Right lobe of liver (tissue), 6 donors: ENCODE data around the gene LRSAM1. TPM values are rescaled to one million over a fixed set of nuclear protein-coding genes. Genes with fewer than 3 reads are reported as not detected.

ENCODE experiments used
- ATAC-seq, 4 donors: fragments of 200-7000 bp; cut with Tn5 transposase; one replicate each; pipeline ENCODE4 v1.9.1; 2020; ENCODE audit warnings: mild to moderate bottlenecking in 4 of 4, moderate library complexity in 4 of 4
- DNase-seq, 3 donors: peaks; one replicate each; pipeline ENCODE4 v3.0.0-alpha.2; 2020
- H3K27ac ChIP-seq, 3 donors: fragments of 200-600 bp; one replicate each; pipeline ENCODE4 v1.8.0; 2022
- H3K27me3 ChIP-seq, 2 donors: fragments of 200-600 bp; one replicate each; pipeline ENCODE4 v1.8.0; 2022
- H3K36me3 ChIP-seq, 4 donors: fragments of 200-600 bp; sonication (generic) in 1 of 4; one replicate each; pipeline versions ENCODE4 v1.5.1 to v1.8.0; 2017 to 2022; ENCODE audit warnings: control low read depth in 1 of 4
- H3K4me1 ChIP-seq, 4 donors: fragments of 200-600 bp; sonication (generic) in 1 of 4; one replicate each; pipeline versions ENCODE4 v1.5.1 to v1.8.0; 2017 to 2022; ENCODE audit warnings: control low read depth in 1 of 4
- H3K4me3 ChIP-seq, 3 donors: fragments of 200-600 bp; one replicate each; pipeline ENCODE4 v1.8.0; 2022
- H3K9me3 ChIP-seq, 4 donors: fragments of 200-600 bp; sonication (generic) in 1 of 4; one replicate each; pipeline versions ENCODE4 v1.5.1 to v1.8.0; 2017 to 2022; ENCODE audit warnings: control low read depth in 1 of 4
- POLR2A ChIP-seq: fragments of 450-650 bp; IDR thresholded peaks from one replicate; pipeline ENCODE4 v1.6.1; 2017; ENCODE audit warnings: antibody characterized with exemption, mild to moderate bottlenecking
- WGBS: methylation state at CpG from one replicate; pipeline ENCODE4 v1.1.6; 2018; ENCODE audit warnings: low coverage, low lambda C conversion rate; ENCODE audit not compliant: insufficient coverage; ENCODE audit errors: missing lambda C conversion rate; 5-methylcytosine and 5-hydroxymethylcytosine counted together
- intact Hi-C, 2 donors: fragments of 100-400 bp; cut with DNase I; formaldehyde crosslinking; loops; one replicate each; pipeline versions ENCODE4 v1.11.2 to v1.14.1; 2022
- total RNA-seq, 6 experiments: library from RNA; depleted of rRNA in 2 of 6; stranded (reverse); fragments of >200 nt in 2 of 6; fragmentation: NEBNext Ultra II Directional in 3 of 6; extraction: Animal tissue kit (Norgen Biotek cat#: 25700) in 3 of 6; gene quantifications; one replicate each; pipeline versions ENCODE4 v1.1.0 to v1.2.4, GENCODE V29; 2016 to 2023
- TF ChIP-seq, protein P1 (sequence below), 4 donors: fragments of 200-600 bp in 3 of 4; fragments of 450-650 bp in 1 of 4; IDR thresholded peaks; one replicate each; pipeline versions ENCODE4 v1.5.1 to v1.8.0; 2016 to 2022; ENCODE audit warnings: antibody characterized with exemption in 4 of 4, mild to moderate bottlenecking in 2 of 4
- donor health status: DM: no; HTN: yes; CAD: no.
- donor health status: DM: no; HTN: no; CAD: no.
- donor health status: DM: no; HTN: no; CAD: no.
- donor health status: DM: no; HTN: yes; CAD: no.
- donor health status: DM: no; HTN: yes; CAD: no.

The LRSAM1 gene
- total RNA-seq, 6 experiments from 2014 or later, result 9.4 to 13.3 (median 12.1) TPM

DNA sequence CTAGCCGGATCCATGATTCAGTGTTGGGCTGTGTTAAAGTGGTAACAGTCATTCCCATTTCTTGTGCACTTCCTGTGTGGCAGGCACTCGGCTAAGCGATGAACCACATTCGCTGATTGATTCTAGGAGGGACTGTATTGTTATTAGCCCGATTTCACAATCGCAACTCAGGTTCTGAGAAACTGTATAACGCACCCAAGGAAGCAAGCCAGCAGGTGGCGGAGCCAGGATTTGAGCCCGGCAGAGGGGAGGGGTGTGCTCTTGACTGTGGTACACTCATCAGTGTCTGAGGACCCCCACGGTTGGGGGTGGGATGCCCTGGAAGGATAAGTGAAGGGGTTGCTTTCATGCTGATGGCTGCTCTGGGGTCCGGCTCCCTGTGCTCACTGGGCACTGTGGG, 34.7 kb downstream of the LRSAM1 start:
- H3K9me3 ChIP-seq, result no peaks in the 10 kb centered on the region
- TF ChIP-seq POLR2A, result no peak
- TF ChIP-seq, protein P1, sequence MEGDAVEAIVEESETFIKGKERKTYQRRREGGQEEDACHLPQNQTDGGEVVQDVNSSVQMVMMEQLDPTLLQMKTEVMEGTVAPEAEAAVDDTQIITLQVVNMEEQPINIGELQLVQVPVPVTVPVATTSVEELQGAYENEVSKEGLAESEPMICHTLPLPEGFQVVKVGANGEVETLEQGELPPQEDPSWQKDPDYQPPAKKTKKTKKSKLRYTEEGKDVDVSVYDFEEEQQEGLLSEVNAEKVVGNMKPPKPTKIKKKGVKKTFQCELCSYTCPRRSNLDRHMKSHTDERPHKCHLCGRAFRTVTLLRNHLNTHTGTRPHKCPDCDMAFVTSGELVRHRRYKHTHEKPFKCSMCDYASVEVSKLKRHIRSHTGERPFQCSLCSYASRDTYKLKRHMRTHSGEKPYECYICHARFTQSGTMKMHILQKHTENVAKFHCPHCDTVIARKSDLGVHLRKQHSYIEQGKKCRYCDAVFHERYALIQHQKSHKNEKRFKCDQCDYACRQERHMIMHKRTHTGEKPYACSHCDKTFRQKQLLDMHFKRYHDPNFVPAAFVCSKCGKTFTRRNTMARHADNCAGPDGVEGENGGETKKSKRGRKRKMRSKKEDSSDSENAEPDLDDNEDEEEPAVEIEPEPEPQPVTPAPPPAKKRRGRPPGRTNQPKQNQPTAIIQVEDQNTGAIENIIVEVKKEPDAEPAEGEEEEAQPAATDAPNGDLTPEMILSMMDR (IDR thresholded peaks at IDR 0.05), result no peak
- no peak overlapping the region for H3K4me3 ChIP-seq
- H3K4me1 ChIP-seq, result no peaks in the 10 kb centered on the region
- 87% methylated on average over 5 of the region's 11 CpGs for WGBS
- no peaks in the 10 kb centered on the region for H3K27me3 ChIP-seq
- no peak overlapping the region for H3K27ac ChIP-seq
- DNase-seq (no peak), ATAC-seq (peak in 1 of 4 donors; percentile 9)
- intact Hi-C loops, result no loop called here
- H3K36me3 ChIP-seq, result peaks cover 0 to 28% (median 9%) of the 10 kb centered on the region in 4 donors

- H3K9me3 ChIP-seq, result no peaks in the 10 kb centered on the region
- H3K4me1 ChIP-seq, result no peaks in the 10 kb centered on the region
- no peak overlapping the region for H3K27ac ChIP-seq
- ATAC-seq, result no peak
- no peak for DNase-seq
- H3K4me3 ChIP-seq, result no peak overlapping the region
- no peaks in the 10 kb centered on the region for H3K27me3 ChIP-seq
- intact Hi-C loops, result no loop called here
- H3K36me3 ChIP-seq, result peaks cover 0 to 35% (median 10%) of the 10 kb centered on the region in 4 donors
- WGBS, result 89% methylated on average over 6 of the region's 8 CpGs
- TF ChIP-seq POLR2A, result no peak
- TF ChIP-seq, protein P1 (IDR thresholded peaks at IDR 0.05), result no peak
Observed at GRCh38 chr9:127488946-127489345, 37.6 kb downstream of the LRSAM1 start.

GRCh38 chr9:127489471-127490115, 38.3 kb downstream of the LRSAM1 start:
- no peaks in the 10 kb centered on the region for H3K27me3 ChIP-seq
- 100% methylated on average over 2 of the region's 22 CpGs for WGBS
- TF ChIP-seq POLR2A, result no peak
- intact Hi-C loops, result no loop called here
- DNase-seq (no peak), ATAC-seq (peak in 1 of 4 donors; percentile 18)
- no peak overlapping the region for H3K27ac ChIP-seq
- H3K4me1 ChIP-seq, result no peaks in the 10 kb centered on the region
- H3K4me3 ChIP-seq, result no peak overlapping the region
- no peaks in the 10 kb centered on the region for H3K9me3 ChIP-seq
- H3K36me3 ChIP-seq, result peaks cover 0 to 36% (median 10%) of the 10 kb centered on the region in 4 donors

DNA sequence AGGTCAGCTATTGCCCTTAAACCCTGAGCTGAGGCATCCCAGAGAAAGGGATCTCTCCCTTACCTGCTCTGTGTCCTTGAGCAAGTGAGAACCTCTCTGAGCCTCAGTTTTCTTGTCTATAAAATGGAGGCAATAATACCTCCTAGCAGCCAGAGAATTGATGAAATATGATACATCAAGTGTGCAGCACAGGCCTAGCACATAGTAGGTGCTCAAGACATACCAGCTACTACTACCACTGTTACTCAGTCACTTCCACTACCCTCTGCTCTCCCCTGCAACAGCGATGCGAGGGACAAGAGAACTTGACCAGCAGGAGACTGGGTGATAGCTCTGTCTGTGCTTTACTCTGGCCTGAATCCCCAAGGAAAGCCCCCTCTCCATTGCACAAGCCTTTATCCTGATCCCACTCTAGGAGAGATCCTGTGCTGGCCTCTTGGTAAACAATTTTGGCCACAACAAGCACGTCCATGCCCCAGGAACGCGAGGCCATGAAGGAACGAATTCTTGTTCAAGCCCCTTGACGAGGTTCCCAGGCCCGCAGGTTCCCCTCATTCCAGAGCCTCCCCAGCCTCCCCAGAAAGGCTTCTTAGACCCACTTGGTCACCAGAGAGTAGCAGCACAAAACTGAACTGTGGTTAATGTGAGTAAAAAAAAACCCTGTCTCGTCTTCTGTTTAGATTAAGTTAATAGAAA, 39.4 kb downstream of the LRSAM1 start:
- intact Hi-C loops, result no loop called here
- Histone ChIP-seq H3K4me3 (no peak overlapping the region), H3K27ac (no peak overlapping the region), H3K36me3 (peaks cover 0 to 39% (median 10%) of the 10 kb centered on the region in 4 donors), H3K27me3 (no peaks in the 10 kb centered on the region), H3K9me3 (no peaks in the 10 kb centered on the region), H3K4me1 (no peaks in the 10 kb centered on the region)
- TF ChIP-seq, protein P1 (IDR thresholded peaks at IDR 0.05), result no peak
- no peak for TF ChIP-seq POLR2A
- ATAC-seq (no peak), DNase-seq (no peak)
- 81% methylated on average over 7 of the region's 9 CpGs for WGBS

- no peak overlapping the region for H3K27ac ChIP-seq
- H3K27me3 ChIP-seq, result no peaks in the 10 kb centered on the region
- no peak for DNase-seq
- no peaks in the 10 kb centered on the region for H3K4me1 ChIP-seq
- H3K4me3 ChIP-seq, result no peak overlapping the region
- H3K9me3 ChIP-seq, result no peaks in the 10 kb centered on the region
- H3K36me3 ChIP-seq, result peaks cover under 1 to 37% (median 10%) of the 10 kb centered on the region in 4 donors
- 80% methylated on average over 3 of the region's 10 CpGs for WGBS
- ATAC-seq, result no peak
- TF ChIP-seq, protein P1 (IDR thresholded peaks at IDR 0.05), result no peak
- no peak for TF ChIP-seq POLR2A
- intact Hi-C loops, result no loop called here
Observed at GRCh38 chr9:127491516-127491915, 40.2 kb downstream of the LRSAM1 start.
